Uterus (tissue), 2 donors: Measurements from ENCODE around the gene RAB11FIP4.

Source experiments
- CTCF ChIP-seq, 4 experiments: fragments of 200-600 bp in 2 of 4; fragments of 450-650 bp in 2 of 4; sonication (generic) in 2 of 4; IDR thresholded peaks; one replicate each; pipeline ENCODE4 v1.5.1; 2016 to 2019; ENCODE audit warnings: antibody characterized with exemption in 4 of 4, mild to moderate bottlenecking in 2 of 4, moderate library complexity in 1 of 4
- POLR2A ChIP-seq, 2 donors: fragments of 450-650 bp; IDR thresholded peaks; one replicate each; pipeline ENCODE4 v1.6.1; 2016; ENCODE audit warnings: antibody characterized with exemption in 2 of 2, mild to moderate bottlenecking in 1 of 2, moderate library complexity in 1 of 2

- TF ChIP-seq CTCF (IDR thresholded peaks at IDR 0.05) (no peak), POLR2A (IDR thresholded peaks at IDR 0.05) (no peak)
These were observed 35.5 kb upstream of the RAB11FIP4 start for GRCh38 chr17:31355935-31356334.
